Measurements from ENCODE around the gene KCNK16. TPM values are rescaled to one million over a fixed set of nuclear protein-coding genes. Genes with fewer than 3 reads are reported as not detected.
A peak's percentile ranks its signal among the peaks of the same experiment; 100 is the strongest.

KCNK16 gene
- total RNA-seq (2014; rRNA removed; shearing (Covaris generic)) = not detected in 2 replicates

DNA sequence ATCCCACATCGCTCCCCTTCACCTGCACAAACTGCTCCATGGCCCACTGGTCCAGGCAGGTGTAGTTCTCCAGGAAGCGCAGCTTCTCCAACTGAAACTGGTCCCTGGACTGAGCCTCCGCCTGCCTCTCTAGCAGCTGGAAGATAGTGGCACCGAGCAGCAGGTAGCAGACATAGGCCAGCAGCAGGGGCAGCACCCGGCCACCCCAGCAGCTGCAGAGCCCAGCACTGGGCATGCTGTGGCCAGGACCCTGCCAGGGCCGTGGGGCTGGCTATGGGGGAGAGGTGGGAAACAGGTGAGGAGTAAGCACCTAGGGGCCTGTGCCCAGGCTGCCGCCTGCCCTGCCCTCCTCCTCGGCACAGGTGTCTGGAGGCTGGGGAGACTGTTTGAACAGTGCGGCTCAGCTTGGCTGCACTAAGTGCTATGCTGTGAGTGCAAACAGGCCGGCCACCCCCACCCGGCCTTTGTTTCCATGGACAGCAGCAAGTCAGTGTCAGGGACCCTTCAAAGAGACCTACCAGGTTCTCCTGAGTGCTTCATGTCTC lies at the start of gene KCNK16:
TSS of gene KCNK16 (minus strand) at position 397 of the 545 bp plus-strand sequence. CDS start at position 235, 162 bp downstream.
- Histone ChIP-seq H3K36me3 (no peaks in the 10 kb centered on the region), H3K27ac (no peak within 1 kb of the TSS)
- DNase-seq = no peak

DNA sequence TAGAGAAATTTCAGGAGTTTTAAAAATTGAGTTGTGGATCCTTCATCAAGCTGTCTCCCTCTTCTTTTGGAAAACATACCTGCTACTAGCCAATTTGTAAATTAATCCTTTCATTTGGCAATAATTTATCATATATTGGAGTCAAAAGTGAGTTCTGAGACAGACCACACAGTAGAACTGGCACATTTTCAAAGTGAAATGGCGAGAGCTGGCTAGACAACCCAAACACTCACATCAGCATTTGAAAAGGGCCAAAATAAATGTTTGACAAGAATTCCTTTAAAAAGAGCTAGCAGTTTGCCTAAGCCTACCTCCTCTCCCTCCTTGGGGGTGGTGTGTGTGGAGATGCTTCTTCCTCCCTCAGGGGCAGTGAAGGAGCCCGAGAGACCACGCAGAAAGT lies 47.9 kb upstream of the KCNK16 start:
- Histone ChIP-seq H3K4me1 (no peaks in the 10 kb centered on the region), H3K9me3 (replicated peaks) (no peaks in the 10 kb centered on the region), H3K27me3 (no peaks in the 10 kb centered on the region), H3K36me3 (no peaks in the 10 kb centered on the region), H3K27ac (no peak overlapping the region), H3K4me3 (no peak overlapping the region)
- no peak for DNase-seq

More for the DNA sequence above, at the start of gene KCNK16:
- H3K9me3 ChIP-seq (replicated peaks) = no peaks in the 10 kb centered on the region
- peaks cover 11% of the 10 kb centered on the region; the same call in 1 of the 2 replicates for H3K27me3 ChIP-seq
- no peak within 1 kb of the TSS for H3K4me3 ChIP-seq
- H3K4me1 ChIP-seq = no peaks in the 10 kb centered on the region

DNA sequence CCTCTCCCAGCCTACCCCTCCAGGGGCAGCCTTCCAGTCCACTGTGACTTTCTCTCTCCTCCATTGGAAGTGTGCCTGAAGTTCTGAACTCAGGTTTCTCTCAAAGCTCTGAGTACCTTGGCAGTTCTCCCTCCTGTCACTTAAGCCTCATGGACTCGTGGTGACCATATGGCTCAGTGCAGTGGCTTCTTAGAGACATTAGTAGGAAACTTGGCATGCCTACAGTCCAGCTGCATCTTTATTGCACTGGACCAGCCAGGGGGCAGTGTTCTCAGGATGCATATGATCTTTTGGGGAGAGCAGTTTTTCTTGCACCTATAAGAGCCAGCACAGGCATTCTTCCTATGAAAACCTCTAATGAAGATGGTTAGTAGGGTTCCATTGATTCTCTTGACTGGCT lies 47.5 kb upstream of the KCNK16 start:
- no peaks in the 10 kb centered on the region for H3K9me3 ChIP-seq (replicated peaks)
- H3K4me3 ChIP-seq = no peak overlapping the region
- no peak overlapping the region for H3K27ac ChIP-seq
- H3K4me1 ChIP-seq = no peaks in the 10 kb centered on the region
- H3K27me3 ChIP-seq = no peaks in the 10 kb centered on the region
- no peak for DNase-seq
- H3K36me3 ChIP-seq = no peaks in the 10 kb centered on the region

DNA sequence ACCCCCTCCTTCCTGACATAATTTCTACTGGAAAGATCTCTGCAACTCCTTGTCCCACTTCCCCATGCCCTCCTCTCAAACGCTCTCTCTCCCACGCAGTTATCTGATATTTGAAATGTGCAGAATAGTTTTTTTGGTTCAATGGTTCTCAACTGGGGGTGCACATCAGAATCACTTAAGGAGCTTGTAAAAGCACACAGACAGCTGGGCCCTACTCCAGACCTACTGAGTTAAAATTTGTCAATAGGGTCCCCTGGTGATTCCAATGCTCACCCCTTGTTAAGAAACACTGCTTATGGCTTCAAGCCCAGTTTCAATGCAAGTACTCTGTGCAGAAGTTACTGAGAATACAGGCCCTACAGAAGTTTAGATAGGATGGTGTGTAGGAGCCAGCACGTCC lies 45.2 kb upstream of the KCNK16 start:
- Histone ChIP-seq H3K36me3 (no peaks in the 10 kb centered on the region), H3K4me3 (no peak overlapping the region), H3K4me1 (no peaks in the 10 kb centered on the region), H3K9me3 (replicated peaks) (no peaks in the 10 kb centered on the region), H3K27ac (no peak overlapping the region), H3K27me3 (no peaks in the 10 kb centered on the region)
- DNase-seq = no peak

GRCh38 chr6:39366931-39367618 lies 44.6 kb upstream of the KCNK16 start:
- no peak for DNase-seq
- H3K27me3 ChIP-seq = no peaks in the 10 kb centered on the region
- no peak overlapping the region for H3K4me3 ChIP-seq
- no peaks in the 10 kb centered on the region for H3K36me3 ChIP-seq
- H3K27ac ChIP-seq = no peak overlapping the region
- no peaks in the 10 kb centered on the region for H3K9me3 ChIP-seq (replicated peaks)
- peaks cover 3% of the 10 kb centered on the region; the same call in 1 of the 2 replicates for H3K4me1 ChIP-seq

GRCh38 chr6:39365281-39366074 lies 43.0 kb upstream of the KCNK16 start:
- Histone ChIP-seq H3K9me3 (replicated peaks) (no peaks in the 10 kb centered on the region), H3K4me1 (peaks cover 3% of the 10 kb centered on the region; the same call in 1 of the 2 replicates), H3K27me3 (no peaks in the 10 kb centered on the region), H3K27ac (no peak overlapping the region), H3K4me3 (no peak overlapping the region), H3K36me3 (no peaks in the 10 kb centered on the region)
- no peak for DNase-seq

GRCh38 chr6:39363280-39363679 lies 40.8 kb upstream of the KCNK16 start:
- H3K27me3 ChIP-seq = no peaks in the 10 kb centered on the region
- H3K4me1 ChIP-seq = peaks cover 3% of the 10 kb centered on the region; the same call in 1 of the 2 replicates
- no peak overlapping the region for H3K27ac ChIP-seq
- H3K9me3 ChIP-seq (replicated peaks) = no peaks in the 10 kb centered on the region
- no peaks in the 10 kb centered on the region for H3K36me3 ChIP-seq
- no peak for DNase-seq
- H3K4me3 ChIP-seq = no peak overlapping the region

GRCh38 chr6:39362487-39362865 lies 40.0 kb upstream of the KCNK16 start:
- Histone ChIP-seq H3K27ac (no peak overlapping the region), H3K4me3 (no peak overlapping the region), H3K36me3 (no peaks in the 10 kb centered on the region), H3K4me1 (peaks cover 11% of the 10 kb centered on the region; the same call in 1 of the 2 replicates), H3K27me3 (no peaks in the 10 kb centered on the region), H3K9me3 (replicated peaks) (no peaks in the 10 kb centered on the region)
- peak; percentile 38 to 57 for DNase-seq

GRCh38 chr6:39361657-39362486 lies 39.4 kb upstream of the KCNK16 start:
- H3K27ac ChIP-seq = no peak overlapping the region
- H3K4me1 ChIP-seq = peaks cover 11% of the 10 kb centered on the region; the same call in 1 of the 2 replicates
- no peaks in the 10 kb centered on the region for H3K36me3 ChIP-seq
- no peaks in the 10 kb centered on the region for H3K27me3 ChIP-seq
- peak; percentile 65 to 84 for DNase-seq
- no peaks in the 10 kb centered on the region for H3K9me3 ChIP-seq (replicated peaks)
- no peak overlapping the region for H3K4me3 ChIP-seq

- H3K9me3 ChIP-seq (replicated peaks) = no peaks in the 10 kb centered on the region
- no peak overlapping the region for H3K27ac ChIP-seq
- no peak for DNase-seq
- H3K4me3 ChIP-seq = no peak overlapping the region
- H3K4me1 ChIP-seq = peaks cover 11% of the 10 kb centered on the region; the same call in 1 of the 2 replicates
- H3K36me3 ChIP-seq = no peaks in the 10 kb centered on the region
- H3K27me3 ChIP-seq = no peaks in the 10 kb centered on the region
Measured at GRCh38 chr6:39360378-39360777, 37.9 kb upstream of the KCNK16 start.

DNA sequence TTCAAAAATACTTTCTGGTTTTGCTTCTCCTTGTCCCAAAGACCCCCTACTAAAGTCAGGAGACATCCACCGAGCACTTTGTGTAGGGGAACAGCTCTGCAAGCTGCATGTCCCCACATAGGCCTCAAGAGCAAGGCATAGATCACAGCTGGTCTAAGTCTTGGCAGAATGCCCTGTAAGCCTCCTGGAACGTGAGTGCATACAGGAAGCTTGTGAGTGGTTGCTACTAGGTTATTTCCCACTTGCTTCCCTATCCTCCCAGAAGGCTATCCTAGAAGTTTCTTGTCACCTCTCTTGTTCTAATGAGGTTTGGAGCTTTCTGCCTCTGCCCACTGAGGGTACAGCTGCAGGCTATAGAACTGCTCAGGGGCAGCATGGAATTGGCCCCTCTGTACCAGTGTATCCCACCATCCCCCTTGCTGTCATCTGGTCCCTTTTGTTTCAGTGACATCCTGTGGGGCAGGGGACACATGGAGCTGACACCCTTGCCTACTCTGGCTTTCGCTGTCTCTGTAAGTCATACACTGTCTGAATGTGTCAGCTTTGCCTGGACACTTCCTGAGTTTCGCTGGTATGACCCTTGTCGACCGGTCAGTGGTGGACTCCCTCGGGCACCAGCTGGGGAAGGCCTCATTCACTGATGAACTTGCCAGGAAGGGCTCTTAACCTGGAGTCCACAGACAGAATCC lies 35.6 kb upstream of the KCNK16 start:
- peak; percentile 74 to 88 for DNase-seq
- Histone ChIP-seq H3K4me3 (no peak overlapping the region), H3K4me1 (peaks cover 11% of the 10 kb centered on the region; the same call in 1 of the 2 replicates), H3K27me3 (no peaks in the 10 kb centered on the region), H3K9me3 (replicated peaks) (no peaks in the 10 kb centered on the region), H3K36me3 (no peaks in the 10 kb centered on the region), H3K27ac (no peak overlapping the region)

GRCh38 chr6:39353698-39354315 lies 31.3 kb upstream of the KCNK16 start:
- H3K36me3 ChIP-seq = no peaks in the 10 kb centered on the region
- H3K27ac ChIP-seq = no peak overlapping the region
- H3K4me3 ChIP-seq = no peak overlapping the region
- H3K4me1 ChIP-seq = peaks cover 8% of the 10 kb centered on the region; the same call in 1 of the 2 replicates
- no peaks in the 10 kb centered on the region for H3K9me3 ChIP-seq (replicated peaks)
- H3K27me3 ChIP-seq = no peaks in the 10 kb centered on the region
- DNase-seq = no peak

- DNase-seq = no peak
- no peak overlapping the region for H3K27ac ChIP-seq
- no peak overlapping the region for H3K4me3 ChIP-seq
- no peaks in the 10 kb centered on the region for H3K27me3 ChIP-seq
- H3K4me1 ChIP-seq = peaks cover 14% of the 10 kb centered on the region; the same call in 1 of the 2 replicates
- no peaks in the 10 kb centered on the region for H3K9me3 ChIP-seq (replicated peaks)
- H3K36me3 ChIP-seq = no peaks in the 10 kb centered on the region
Measured at GRCh38 chr6:39350723-39351505, 28.4 kb upstream of the KCNK16 start.

Measured in SJCRH30 (cell line).